Psoas muscle (tissue), 8 donors: ENCODE measurements around the gene TLK1. TPM values are rescaled to one million over a fixed set of nuclear protein-coding genes. Genes with fewer than 3 reads are reported as not detected.
"Not testable (repeated sequence)": the region's sequence is repeated elsewhere in the genome, so short reads cannot be mapped to it uniquely, and the experiment has no call there.

Experiments
- ATAC-seq, 4 donors: fragments of 200-7000 bp; cut with Tn5 transposase; one replicate each; pipeline ENCODE4 v1.9.1; 2020; ENCODE audit warnings: moderate library complexity in 3 of 4, mild to moderate bottlenecking in 2 of 4
- DNase-seq, 2 donors: peaks; one replicate each; pipeline ENCODE4 v3.0.0-alpha.2; 2020
- H3K27ac ChIP-seq: fragments of 200-600 bp; one replicate; pipeline ENCODE4 v1.8.0; 2022
- H3K27me3 ChIP-seq, 3 donors: fragments of 200-600 bp in 1 of 3; one replicate each; pipeline versions ENCODE4 v1.6.1 to v1.8.0; 2013 to 2022; ENCODE audit warnings: low read length in 2 of 3, mild to moderate bottlenecking in 2 of 3, moderate library complexity in 1 of 3; ENCODE audit not compliant: insufficient read depth in 3 of 3
- H3K36me3 ChIP-seq, 2 donors: fragments of 200-600 bp in 1 of 2; one replicate each; pipeline versions ENCODE4 v1.6.1 to v1.8.0; 2013 to 2022; ENCODE audit warnings: low read depth in 1 of 2, mild to moderate bottlenecking in 1 of 2, moderate library complexity in 1 of 2; ENCODE audit not compliant: insufficient read depth in 1 of 2
- H3K4me1 ChIP-seq: fragments of 200-600 bp; one replicate; pipeline ENCODE4 v1.8.0; 2022
- H3K4me3 ChIP-seq: fragments of 200-600 bp; one replicate; pipeline ENCODE4 v1.8.0; 2022; ENCODE audit warnings: mild to moderate bottlenecking
- H3K9me3 ChIP-seq: fragments of 200-600 bp; one replicate; pipeline ENCODE4 v1.8.0; 2022
- CTCF ChIP-seq: fragments of 200-600 bp; IDR thresholded peaks from one replicate; pipeline ENCODE4 v1.8.0; 2022; ENCODE audit warnings: antibody characterized with exemption
- WGBS, 3 donors: extraction: QIAGEN DNeasy Blood & Tissue Kit; methylation state at CpG; one replicate each; pipeline versions ENCODE4 v1.1.6 to v1.1.7; 2013; 5-methylcytosine and 5-hydroxymethylcytosine counted together
- intact Hi-C, 2 donors: fragments of 100-400 bp; cut with DNase I; formaldehyde crosslinking; loops; one replicate each; pipeline versions ENCODE4 v1.11.0 to v1.14.2; 2022
- polyA plus RNA-seq, 3 donors: library from polyadenylated mRNA; stranded (reverse); fragments of 200-250 nt; gene quantifications; one replicate each; pipeline ENCODE4 v1.2.3, GENCODE V29; 2013
- total RNA-seq, 4 donors: library from RNA; stranded (reverse); fragmentation: NEBNext Ultra II Directional in 2 of 4; extraction: Animal tissue kit (Norgen Biotek cat#: 25700) in 2 of 4; gene quantifications; one replicate each; pipeline versions ENCODE4 v1.2.1 to v1.2.4, GENCODE V29; 2021 to 2023
- donor health status: healthy with polysubstance abuse.
- donor health status: DM: no; HTN: no; CAD: no; lungs with moderate emphysema.
- donor health status: Bipolar disorder and iron deficiency.
- donor health status: healthy.
- donor health status: DM: yes; HTN: yes; CAD: no.
- donor health status: DM: no; HTN: no; CAD: no.
- donor health status: DM: no; HTN: no; CAD: no.
- donor health status: DM: yes; HTN: yes; CAD: no.

TLK1 gene
- total and polyA plus RNA-seq, 7 donors: 4.4 to 22.2 (median 17.5) TPM

GRCh38 chr2:171083451-171083850, 77.2 kb downstream of the TLK1 start:
- Histone ChIP-seq H3K27me3 (no peaks in the 10 kb centered on the region), H3K27ac (no peak overlapping the region), H3K36me3 (no peaks in the 10 kb centered on the region), H3K4me3 (no peak overlapping the region), H3K4me1 (no peaks in the 10 kb centered on the region), H3K9me3 (no peaks in the 10 kb centered on the region)
- 96 to 99% (median 96%) methylated on average over 2 of the region's 2 CpGs for WGBS, 3 donors
- TF ChIP-seq CTCF: no peak
- intact Hi-C loops: no loop called here
- DNase-seq (no peak), ATAC-seq (peak in 1 of 4 donors; percentile 28)

- Histone ChIP-seq H3K27me3 (no peaks in the 10 kb centered on the region), H3K27ac (no peak overlapping the region), H3K4me3 (no peak overlapping the region), H3K36me3 (no peaks in the 10 kb centered on the region), H3K4me1 (no peaks in the 10 kb centered on the region), H3K9me3 (no peaks in the 10 kb centered on the region)
- TF ChIP-seq CTCF: no peak
- ATAC-seq (no peak), DNase-seq (no peak)
- WGBS, 3 donors: 93 to 98% (median 96%) methylated on average over 3 of the region's 3 CpGs
- intact Hi-C loops: no loop called here
Observed at GRCh38 chr2:171081649-171082111, 79.0 kb downstream of the TLK1 start.

GRCh38 chr2:171080607-171081006, 80.1 kb downstream of the TLK1 start:
- Histone ChIP-seq H3K4me3 (no peak overlapping the region), H3K27ac (no peak overlapping the region), H3K9me3 (no peaks in the 10 kb centered on the region), H3K36me3 (no peaks in the 10 kb centered on the region), H3K4me1 (no peaks in the 10 kb centered on the region), H3K27me3 (no peaks in the 10 kb centered on the region)
- DNase-seq (no peak), ATAC-seq (no peak)
- WGBS, 3 donors: 77 to 90% (median 81%) methylated on average over 6 of the region's 6 CpGs
- intact Hi-C loops: no loop called here
- no peak for TF ChIP-seq CTCF

GRCh38 chr2:171076422-171076821, 84.3 kb downstream of the TLK1 start:
- intact Hi-C loops, H3K27ac ChIP-seq, H3K27me3 ChIP-seq, ATAC-seq, H3K36me3 ChIP-seq, DNase-seq, H3K9me3 ChIP-seq, H3K4me1 ChIP-seq, H3K4me3 ChIP-seq: not testable (repeated sequence)
- WGBS, 3 donors: 93 to 99% (median 97%) methylated on average over 3 to 7 of the region's 7 CpGs

GRCh38 chr2:171072164-171072563, 88.5 kb downstream of the TLK1 start:
- no peak for TF ChIP-seq CTCF
- Histone ChIP-seq H3K27ac (no peak overlapping the region), H3K4me1 (no peaks in the 10 kb centered on the region), H3K36me3 (peaks cover 0 to 8% of the 10 kb centered on the region in 2 donors), H3K4me3 (no peak overlapping the region), H3K9me3 (no peaks in the 10 kb centered on the region), H3K27me3 (no peaks in the 10 kb centered on the region)
- 97 to 100% (median 98%) methylated on average over 5 of the region's 5 CpGs for WGBS, 3 donors
- DNase-seq: no peak
- ATAC-seq: no peak
- intact Hi-C loops: no loop called here
